NCI-H146 treated with DMSO at 0.1 percent for 48 hours (cell line): ENCODE results near the gene TGFBR3.

Experiments
- DNase-seq: peaks from one replicate; lab custom pipeline; 2025; ENCODE audit not compliant: unreplicated experiment; lab: John Stamatoyannopoulos, UW

Gene TGFBR3

DNA sequence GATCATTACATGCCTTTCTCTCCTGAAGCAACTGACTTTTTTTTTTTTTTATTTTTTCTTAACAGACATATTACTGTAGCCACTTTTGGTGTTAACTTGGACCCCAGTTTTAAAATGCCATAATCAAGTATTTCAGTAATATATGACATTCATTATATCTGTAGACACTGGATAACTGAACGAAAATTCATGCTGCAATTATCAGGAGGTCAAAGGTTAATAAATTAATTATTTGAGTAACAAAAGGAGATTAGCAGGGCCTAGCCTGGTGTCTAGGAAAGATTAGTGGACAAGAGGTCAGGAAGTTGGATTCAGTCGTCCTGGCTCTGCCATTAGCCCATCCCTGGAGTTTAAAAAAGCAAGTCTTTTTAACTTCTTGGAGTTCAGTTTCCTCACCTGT, 168.1 kb downstream of the TGFBR3 start:
- DNase-seq, result no peak

DNA sequence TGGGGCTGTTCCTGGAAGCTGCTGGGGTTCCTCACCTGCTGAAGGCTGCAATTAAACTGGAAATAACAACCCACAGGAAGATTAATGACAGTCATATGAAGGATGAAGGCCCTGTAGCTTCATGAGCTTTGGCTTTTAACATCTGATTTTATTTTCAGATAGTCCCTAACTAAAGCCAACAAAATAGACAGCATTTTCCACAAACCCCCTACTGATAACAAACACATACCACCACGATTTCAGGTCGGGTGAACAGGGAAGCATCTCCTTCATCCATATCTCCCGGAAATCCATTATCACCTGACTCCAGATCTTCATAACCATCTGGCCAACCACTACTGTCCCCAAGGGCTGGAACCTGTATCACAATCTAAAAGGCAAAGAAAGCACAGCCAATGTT, 169.6 kb downstream of the TGFBR3 start:
- no peak for DNase-seq

DNA sequence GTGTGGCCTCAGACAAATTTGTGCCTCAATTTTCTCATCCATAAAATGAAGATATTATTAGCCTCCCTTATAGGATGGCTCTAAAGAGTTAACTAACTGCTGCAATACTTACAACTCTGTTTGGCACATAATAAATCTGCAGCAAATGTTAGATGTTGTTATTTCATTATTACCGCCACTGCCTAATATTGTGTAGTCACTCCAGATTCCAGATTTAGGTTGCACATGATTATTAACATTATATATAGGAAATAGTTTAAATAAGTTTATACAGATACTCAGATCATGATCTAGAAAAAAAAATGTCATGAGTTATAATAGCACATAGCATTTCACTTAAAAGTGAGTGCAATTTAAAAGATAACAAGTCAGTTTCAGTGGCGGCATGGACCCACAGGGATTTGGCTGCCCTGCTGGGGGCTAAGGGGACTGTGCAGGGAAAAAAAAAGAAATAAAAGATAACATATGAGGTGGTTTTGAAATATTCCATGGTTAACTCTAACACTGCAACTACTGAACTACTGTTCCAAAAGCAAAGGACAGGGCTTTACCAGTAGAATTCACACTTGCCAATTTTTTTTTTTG, 170.4 kb downstream of the TGFBR3 start:
- DNase-seq, result no peak

DNA sequence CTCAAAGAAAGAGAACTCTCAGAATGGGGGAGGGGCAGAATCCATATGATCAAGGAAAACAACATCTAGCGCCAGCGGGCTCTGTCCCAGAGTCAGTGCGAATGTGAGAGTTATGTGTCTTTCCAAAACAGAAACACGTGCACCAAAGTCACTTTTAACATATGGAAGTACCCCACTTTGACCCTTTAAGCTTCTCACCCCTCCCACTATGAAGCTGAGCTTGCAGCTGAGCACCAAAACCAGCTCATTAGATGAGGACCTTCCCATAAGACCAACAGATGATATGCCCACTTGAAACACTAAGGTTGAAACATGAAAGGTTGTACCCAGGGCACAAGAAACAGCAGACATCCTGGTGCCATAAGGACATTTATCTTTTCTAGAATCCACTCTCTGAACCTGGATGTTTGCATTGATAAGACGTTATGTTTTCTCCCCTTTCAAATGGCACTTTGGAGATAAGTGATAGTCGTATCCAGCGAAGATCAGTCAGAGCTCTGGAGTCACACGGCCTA, 171.0 kb downstream of the TGFBR3 start:
- no peak for DNase-seq

DNA sequence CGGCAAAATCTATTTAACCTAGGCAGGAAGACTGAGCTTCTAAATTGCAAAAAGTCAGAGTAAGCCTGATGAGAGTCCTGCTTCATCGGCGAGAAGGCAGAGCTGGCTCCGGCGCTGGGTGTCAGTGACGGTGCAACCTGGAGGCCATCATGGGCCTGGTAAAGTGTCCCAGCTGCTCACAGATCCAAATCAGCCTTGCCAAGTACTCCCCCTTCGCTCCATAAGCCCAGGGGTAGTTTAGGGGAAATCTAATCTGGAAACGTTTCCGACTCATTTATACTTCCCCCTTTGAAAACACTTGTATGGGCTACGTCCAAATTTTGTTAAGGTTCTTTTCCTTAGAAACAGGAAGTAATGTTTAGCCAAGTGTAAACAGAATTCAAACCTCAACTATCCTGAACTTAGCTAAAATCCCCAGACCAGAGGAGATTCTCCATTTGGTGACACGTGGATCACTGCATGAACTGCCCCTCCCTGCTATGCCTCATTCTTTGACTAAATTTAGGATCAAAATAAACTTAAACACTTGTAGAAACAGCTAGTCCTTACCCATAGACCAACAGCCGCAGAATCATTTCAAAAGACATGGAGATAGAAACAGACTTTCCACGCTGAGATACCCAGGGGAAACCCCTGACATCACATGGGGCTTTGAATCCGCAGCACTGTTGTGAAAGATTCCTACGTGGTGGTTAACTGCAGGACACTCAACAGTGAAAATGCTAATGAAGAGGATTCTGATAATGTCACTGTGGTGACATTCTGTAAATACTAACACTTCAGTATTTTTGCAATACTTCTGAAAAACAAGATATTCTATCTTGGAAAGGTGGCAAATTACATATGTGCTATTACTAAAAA, 172.7 kb downstream of the TGFBR3 start:
- DNase-seq, result no peak

DNA sequence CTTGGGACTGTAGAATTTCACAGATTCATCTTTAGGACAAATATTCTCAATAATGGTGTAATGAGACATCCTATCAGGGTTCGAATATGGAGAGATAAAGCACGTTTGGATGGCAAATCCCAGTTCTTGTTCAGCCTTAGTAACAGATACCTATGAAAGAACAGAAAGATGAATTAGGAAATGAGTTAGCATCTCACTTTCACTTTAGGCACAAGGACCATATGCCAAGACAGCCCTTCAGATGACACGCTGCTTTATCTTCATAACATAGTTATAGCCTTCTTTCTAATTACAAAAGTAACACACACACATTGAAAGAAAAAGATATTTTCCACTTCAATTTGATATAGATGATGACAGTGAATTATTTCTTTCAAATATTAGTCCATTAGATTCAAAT, 173.6 kb downstream of the TGFBR3 start:
- no peak for DNase-seq

DNA sequence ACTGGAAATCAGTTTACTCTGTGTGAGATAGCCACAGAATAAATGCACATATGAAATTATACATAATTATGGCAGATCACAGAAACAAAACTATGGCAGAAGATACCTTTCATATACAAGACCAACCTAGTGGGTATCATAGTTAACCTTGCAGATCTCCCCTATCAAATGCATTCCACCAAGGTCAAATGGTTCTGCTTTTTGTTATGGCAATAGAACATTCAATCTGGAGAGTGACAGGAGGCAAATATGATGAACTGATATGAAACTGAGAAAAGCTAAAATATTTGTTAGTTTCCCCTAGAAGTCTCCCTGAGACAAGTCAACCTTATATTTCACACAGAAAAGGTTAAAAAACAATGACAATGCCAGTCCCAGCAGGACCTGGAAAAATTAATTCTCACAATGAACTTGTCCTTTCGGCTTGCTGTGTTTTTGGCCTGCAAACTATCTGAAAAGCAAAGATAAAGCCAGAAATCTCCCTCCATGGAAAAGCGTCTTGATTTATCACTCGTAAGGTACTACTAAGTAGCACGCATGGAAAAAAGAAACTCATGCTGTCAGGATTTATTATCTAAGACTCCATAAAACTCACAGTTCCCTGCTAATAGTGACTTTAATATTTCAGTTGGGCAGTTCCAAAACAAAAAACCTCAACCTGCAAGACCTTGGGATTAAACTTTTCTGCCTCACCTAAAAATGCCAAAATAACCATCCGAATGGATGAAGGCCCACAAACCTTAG, 174.3 kb downstream of the TGFBR3 start:
- no peak for DNase-seq

DNA sequence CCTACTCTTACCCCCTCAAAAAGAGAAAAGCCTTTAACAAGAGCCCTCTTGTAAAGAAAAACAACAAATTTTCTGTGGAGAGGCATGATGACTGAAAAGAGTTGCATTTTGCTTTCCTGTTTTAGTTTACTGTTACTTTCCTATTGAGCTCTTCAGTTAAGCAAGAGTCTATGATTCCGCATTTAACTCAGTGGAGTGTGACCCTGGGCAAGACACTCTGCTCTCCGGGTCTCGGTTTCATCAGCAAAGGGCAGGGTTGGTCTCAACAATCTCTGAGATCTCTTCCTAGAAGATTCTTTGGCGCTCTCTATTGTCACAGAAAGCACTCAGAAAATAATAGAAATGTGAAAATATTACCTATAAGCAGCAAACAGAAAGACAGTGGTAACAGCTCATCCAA, 175.7 kb downstream of the TGFBR3 start:
- no peak for DNase-seq

DNA sequence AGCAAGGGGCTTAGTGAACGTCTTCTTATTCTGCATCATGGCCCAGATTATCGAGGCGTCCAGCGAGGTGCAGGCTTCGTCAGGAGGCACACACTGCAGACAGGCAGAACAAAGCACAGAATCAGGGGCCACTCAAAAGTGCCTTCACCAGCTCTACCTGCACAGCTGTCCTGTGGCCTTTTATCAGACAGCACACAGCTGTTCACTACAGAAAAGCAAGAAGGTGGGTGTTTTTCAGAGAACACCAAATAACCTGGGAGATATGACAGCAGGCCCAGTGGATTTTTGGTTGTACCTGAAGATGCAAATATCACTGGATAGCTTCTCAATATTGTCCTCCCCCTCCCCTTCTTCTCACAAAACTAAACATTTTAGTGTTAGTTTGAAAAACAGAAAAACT, 177.3 kb downstream of the TGFBR3 start:
- DNase-seq, result no peak

DNA sequence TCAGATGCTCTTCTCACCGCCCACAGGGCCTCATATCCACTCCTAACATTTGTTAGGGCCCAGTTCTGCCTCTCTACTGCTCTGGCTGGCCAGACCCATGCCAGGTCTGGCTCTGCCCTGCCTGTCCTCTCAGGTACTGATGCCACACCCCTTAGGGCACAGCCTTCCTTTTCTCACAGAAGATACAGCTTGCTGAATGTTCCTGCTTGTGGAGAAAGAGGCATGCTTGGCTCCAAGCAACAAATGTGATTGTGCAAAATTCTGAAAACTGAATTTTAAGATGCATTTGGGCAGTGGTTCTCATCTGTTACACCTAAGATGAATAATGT, 178.1 kb downstream of the TGFBR3 start:
- DNase-seq, result no peak

DNA sequence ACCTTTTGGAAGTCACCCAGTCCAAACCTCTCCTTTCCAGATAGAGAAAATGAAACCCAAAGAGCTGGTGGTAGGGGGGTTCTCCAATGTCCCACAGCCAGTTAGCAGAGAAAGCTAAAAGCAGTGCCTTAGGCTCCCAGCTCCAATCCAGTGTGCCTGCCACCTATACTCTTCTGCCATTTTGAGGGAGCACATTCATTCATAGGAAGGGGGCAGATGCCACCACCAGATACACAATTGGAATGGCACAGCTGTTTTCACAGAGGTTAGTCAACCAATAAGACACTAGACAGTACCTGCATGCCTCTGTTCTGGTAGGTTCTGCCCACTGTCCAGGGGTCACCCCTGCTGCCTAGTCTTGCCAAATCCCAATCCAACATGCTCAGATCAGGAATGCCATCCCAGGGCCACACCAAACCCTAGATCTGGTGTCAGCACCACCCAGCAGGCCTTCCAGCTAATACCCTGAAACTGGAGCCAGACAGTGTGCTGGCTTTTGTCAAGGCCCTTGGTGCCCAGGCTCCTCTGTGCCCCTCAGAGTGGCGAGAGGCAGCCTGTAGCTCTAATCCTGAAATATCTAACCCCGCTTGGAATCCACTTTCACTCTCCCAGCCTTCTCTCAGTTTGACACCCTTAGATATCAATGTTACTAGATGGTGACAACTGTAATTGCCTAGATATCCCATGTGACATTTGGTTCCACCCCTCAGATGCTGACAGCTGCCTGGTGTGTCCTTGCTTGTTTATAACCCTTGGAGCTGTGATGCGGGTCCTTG, 178.6 kb downstream of the TGFBR3 start:
- DNase-seq, result no peak

DNA sequence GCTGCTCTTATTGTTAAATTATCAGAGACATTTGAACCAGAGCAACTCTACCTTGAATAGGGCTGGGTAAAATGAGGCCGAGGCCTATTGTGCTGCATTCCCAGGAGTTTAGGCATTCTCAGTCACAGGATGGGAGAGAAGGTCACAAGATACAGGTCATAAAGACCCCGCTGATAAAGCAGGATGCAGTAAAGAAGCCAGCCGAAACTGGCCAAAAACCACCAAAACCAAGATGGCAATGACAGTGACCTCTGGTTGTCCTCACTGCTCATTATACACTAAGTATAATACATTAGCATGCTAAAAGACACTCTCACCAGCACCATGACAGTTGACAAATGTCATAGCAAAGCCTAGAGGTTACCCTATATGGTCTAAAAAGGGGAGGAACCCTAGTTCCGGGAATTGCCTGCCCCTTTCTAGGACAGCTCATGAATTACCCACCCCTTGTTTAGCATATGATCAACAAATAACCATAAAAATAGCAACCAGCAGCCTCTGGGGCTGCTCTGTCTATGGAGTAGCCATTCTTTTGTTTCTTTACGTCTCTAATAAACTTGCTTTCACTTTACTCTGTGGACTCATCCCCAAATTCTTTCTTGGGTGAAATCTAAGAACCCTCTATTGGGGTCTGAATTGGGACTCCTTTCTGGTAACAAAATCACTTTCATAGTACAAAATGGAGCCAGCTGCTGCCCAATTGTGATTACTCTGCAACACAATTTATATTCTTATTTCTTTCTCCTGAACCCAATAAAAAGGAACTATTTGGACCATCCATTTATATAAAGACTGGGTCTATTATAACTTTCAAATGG, 179.6 kb downstream of the TGFBR3 start:
- DNase-seq, result no peak

DNA sequence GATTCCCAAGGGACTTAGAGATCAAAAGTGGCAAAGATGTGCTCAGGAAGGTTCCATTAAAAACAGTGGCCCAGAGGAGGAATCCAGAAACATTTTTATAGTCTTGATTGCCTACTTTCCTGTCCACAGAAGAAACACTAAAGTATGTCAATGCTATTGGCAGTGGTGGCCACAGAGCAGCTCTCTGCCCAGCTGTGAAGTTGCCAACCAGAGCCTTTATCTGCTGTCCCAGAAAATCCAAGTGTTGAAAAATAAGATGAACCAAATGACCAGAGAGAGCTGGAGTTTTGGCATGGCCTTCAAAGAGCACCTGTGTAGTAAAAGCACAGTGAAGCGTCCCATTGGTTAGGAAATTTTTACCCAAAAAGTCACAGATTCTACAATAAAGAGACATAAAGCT, 181.2 kb downstream of the TGFBR3 start:
- DNase-seq, result no peak

DNA sequence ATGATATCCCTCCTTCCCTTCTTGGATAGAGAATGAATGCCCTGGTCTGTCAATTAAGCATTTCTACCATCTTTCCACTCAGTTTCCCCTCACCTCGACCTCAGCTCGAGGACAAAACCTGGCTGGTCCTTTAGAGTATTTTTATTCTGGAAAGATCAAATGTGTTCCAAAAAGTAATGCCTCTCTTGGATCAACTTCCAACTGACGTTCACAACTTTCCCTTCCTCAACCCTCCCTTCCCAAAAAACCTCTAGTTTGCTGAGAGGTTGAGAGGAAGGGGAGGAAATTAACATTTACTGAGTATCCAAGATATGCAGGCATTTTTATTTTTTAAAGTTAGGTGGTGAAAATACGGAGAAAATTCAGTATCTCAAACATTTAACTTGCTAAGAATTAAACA, 182.9 kb downstream of the TGFBR3 start:
- DNase-seq, result no peak

DNA sequence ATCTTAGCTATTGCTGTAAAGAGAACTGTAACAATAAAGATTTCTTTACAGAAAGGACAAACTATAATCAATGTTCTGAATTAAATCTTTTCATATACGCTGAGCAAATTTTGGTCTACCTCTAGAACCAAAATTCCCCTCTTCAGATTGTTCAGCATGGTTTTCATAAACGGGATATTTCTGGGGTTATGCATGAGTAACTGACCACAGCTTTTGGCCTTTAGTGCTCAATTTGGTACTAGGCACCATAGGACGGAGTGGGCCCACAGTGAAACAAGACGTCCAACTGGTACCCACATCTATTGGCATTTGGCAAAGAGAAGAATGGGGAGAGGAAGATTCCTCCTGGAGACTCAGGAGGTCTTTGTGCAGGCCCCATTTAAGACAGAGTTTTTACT, 184.5 kb downstream of the TGFBR3 start:
- no peak for DNase-seq

DNA sequence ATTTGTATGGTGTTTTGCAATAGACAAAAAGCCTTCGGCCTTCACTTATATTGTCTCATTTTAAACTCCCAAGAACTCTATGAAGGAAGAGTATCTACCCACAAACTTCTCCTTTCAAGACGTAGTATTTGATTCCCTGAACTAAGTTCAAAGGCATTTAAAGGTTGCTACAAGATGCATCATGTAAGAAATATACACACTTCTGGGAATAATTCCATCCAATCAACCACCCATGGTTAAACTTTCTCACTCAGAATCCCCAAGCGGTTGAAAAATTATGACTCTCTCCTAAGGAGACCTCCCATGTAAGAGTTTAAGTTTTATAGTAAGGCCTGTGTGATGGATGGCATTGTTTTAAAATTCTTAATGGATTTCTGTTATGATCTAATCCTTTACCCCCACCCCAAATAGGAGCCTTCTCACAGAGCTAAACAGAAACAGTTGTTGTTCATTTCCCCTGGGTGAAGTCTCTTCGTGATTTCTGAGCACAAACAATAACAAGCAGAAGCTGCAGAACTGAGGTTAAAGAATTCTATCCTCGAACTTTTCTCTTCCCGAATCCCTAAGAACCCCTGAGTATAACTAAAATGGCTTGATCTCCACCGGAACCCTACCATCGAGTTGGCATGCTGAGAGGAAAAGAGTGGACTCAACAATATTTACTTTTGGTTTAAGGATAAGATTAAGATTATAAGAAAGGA, 185.0 kb downstream of the TGFBR3 start:
- no peak for DNase-seq

DNA sequence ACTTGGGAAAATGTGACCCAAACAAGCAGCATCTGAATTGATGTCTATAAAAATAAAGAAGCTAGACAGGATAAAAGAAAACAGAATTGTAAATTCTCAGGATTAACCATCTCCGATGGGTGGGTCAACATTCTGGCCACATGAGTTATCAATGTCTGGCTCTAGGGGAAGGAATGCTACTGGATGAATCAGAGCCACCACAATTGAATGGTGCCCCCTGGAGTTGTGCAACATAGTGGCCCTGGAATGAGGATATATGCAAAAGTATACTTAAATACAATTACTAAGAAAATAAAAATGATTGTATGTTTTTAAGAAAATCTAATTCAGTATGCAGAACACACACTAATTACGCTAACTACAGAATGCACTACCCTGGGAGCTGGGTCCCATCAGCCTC, 185.6 kb downstream of the TGFBR3 start:
- no peak for DNase-seq

DNA sequence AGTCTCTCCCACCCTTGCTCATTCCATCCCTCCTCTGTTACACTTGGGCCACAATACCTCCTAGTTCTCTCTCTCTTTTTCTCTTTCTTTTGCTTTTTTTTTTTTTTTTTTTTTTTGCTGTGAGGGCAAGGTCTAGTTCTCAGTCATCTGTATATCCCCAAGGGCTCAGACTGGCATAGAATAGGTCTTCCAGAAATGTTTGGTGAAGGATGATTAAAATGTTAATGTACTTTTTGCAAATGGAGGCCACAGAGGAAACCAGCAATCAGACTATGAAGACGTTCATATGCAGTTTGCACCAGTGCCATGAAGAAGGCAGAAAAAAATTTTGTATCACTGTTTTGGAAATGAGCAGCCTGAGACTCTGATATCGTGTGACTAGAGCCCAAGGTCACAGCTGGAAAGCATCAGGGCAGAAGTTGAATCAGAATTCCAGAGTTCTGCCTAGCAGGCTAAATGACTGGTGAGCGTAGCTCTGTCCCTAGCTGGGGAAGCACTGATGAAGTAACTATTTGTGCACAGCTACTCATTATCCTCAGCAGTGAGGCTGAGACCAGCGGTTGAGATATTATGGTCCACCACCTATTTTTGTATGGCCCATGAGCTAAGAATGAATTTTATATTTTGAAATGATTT, 186.5 kb downstream of the TGFBR3 start:
- no peak for DNase-seq

DNA sequence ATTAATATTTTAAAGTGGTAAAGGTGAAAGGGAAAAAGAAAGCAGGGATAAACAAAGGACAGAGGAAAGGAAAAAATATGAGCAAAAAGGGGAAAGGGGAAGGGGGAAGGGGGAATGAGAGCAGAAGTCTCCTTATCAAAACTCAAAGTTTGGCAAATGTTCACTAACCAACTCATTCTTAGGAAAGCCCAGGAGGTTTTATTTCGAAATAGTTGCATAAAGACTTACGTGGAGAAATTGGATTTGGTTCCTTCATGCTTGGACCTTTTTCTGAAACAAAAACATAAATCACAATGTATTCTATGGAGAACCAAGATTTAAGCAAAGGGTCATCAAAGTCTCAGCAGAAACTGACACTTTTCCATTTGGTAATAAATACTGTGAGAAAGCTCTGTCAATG, 188.1 kb downstream of the TGFBR3 start:
- DNase-seq, result no peak
